K562 (cell line): ENCODE measurements around the gene ITPR2.

ENCODE experiments used
- ATF3 ChIP-seq, 2 experiments: fragments of 450-650 bp in 1 of 2; sonication (generic) in 1 of 2; formaldehyde crosslinking in 1 of 2; IDR thresholded peaks in 1 of 2; conservative IDR thresholded peaks in 1 of 2; 2 replicates each; pipeline versions ENCODE4 v1.6.1 to v1.8.1; 2016 to 2023; ENCODE audit warnings: mild to moderate bottlenecking in 2 of 2, moderate library complexity in 2 of 2, inconsistent platforms in 1 of 2, missing genetic modification reagents in 1 of 2
- CAMTA2 ChIP-seq: fragments of 250-450 bp; sonication (Bioruptor Pico); conservative IDR thresholded peaks from 2 replicates; pipeline ENCODE4 v1.5.1; 2022
- CHD7 ChIP-seq: fragments of 200-600 bp; sonication (generic); IDR thresholded peaks from one replicate; pipeline ENCODE4 v1.6.1; 2012; ENCODE audit warnings: mild to moderate bottlenecking, low read depth, low read length, inconsistent platforms
- CTCF ChIP-seq, 3 experiments: IDR thresholded peaks in 2 of 3; conservative IDR thresholded peaks in 1 of 3; 2 replicates each; pipeline ENCODE4 v1.5.1; 2011 to 2012; ENCODE audit warnings: low read length in 3 of 3, mild to moderate bottlenecking in 3 of 3, control low read depth in 2 of 3, improper control_type of control experiment in 1 of 3, inconsistent platforms in 1 of 3, low read depth in 1 of 3, mixed read lengths in 1 of 3, moderate library complexity in 1 of 3; ENCODE audit not compliant: insufficient read depth in 2 of 3
- NBN ChIP-seq: fragments of 450-650 bp; IDR thresholded peaks from 2 replicates; pipeline ENCODE4 v1.6.1; 2016; ENCODE audit warnings: low read depth, mild to moderate bottlenecking
- RBFOX2 ChIP-seq: fragments of 200-400 bp; formaldehyde crosslinking; IDR thresholded peaks from 2 replicates; pipeline ENCODE4 v1.6.1; 2017; ENCODE audit warnings: low read depth, mild to moderate bottlenecking, low read length, moderate library complexity
- SMC3 ChIP-seq: conservative IDR thresholded peaks from 2 replicates; pipeline ENCODE4 v1.6.1; 2011; ENCODE audit warnings: low read depth, low read length, improper control_type of control experiment; ENCODE audit not compliant: insufficient read depth
- U2AF1 ChIP-seq: fragments of 200-400 bp; formaldehyde crosslinking; optimal IDR thresholded peaks from 2 replicates; pipeline ENCODE3; 2017; ENCODE audit warnings: mild to moderate bottlenecking, low read depth, low read length, moderate library complexity
- ZBTB2 ChIP-seq: fragments of 450-650 bp; IDR thresholded peaks from 2 replicates; pipeline ENCODE4 v1.6.1; 2016; ENCODE audit warnings: antibody characterized with exemption
- ZNF639 ChIP-seq, 2 experiments: fragments of 200-800 bp in 1 of 2; sonication (Bioruptor generic) in 1 of 2; sonication (generic) in 1 of 2; formaldehyde crosslinking in 1 of 2; IDR thresholded peaks in 1 of 2; conservative IDR thresholded peaks in 1 of 2; 2 replicates each; pipeline versions ENCODE4 v1.5.0 to v1.6.1; 2016 to 2020; ENCODE audit warnings: missing compliant biosample characterization in 1 of 2, missing genetic modification characterization in 1 of 2, missing genetic modification reagents in 1 of 2

- TF ChIP-seq CAMTA2 (CRISPR knock-in tag) (no peak), CTCF (IDR thresholded peaks at IDR 0.05 in 2 of 3, conservative IDR thresholded peaks at IDR 0.05 in 1 of 3; ENCODE audit: insufficient read depth in 2 of 3, low read depth in 1 of 3, low read length in 3 of 3) (no peak), ZBTB2 (no peak), ATF3 (IDR thresholded peaks at IDR 0.05) (no peak), ATF3 (CRISPR knock-in tag; conservative IDR thresholded peaks at IDR 0.05) (no peak), CHD7 (no peak), ZNF639 (CRISPR knock-in tag; conservative IDR thresholded peaks at IDR 0.05 in 1 of 2, IDR thresholded peaks at IDR 0.05 in 1 of 2) (no peak), RBFOX2 (no peak), SMC3 (no peak), NBN (no peak), U2AF1 (no peak)
These were observed 429.4 kb downstream of the ITPR2 start for GRCh38 chr12:26403601-26404000.
